Right ventricle myocardium inferior (tissue), 1 donor: Measurements from ENCODE around the gene CDON. TPM values are rescaled to one million over a fixed set of nuclear protein-coding genes. Genes with fewer than 3 reads are reported as not detected.

ENCODE experiments used
- ATAC-seq: fragments of 200-7000 bp; cut with Tn5 transposase; one replicate; pipeline ENCODE4 v1.9.1; 2020; ENCODE audit warnings: mild to moderate bottlenecking, moderate library complexity
- DNase-seq: peaks from one replicate; pipeline ENCODE4 v3.0.0; 2021; ENCODE audit errors: missing footprints
- intact Hi-C: fragments of 100-400 bp; cut with DNase I; formaldehyde crosslinking; loops from one replicate; pipeline ENCODE4 v1.11.0; 2022
- total RNA-seq: library from RNA; stranded (reverse); fragmentation: NEBNext Ultra II Directional; extraction: Animal tissue kit (Norgen Biotek cat#: 25700); gene quantifications from one replicate; pipeline ENCODE4 v1.2.1, GENCODE V29; 2021
- donor health status: DM: no; HTN: yes; CAD: no; lungs with severe emphysema.

The CDON gene
- total RNA-seq, 1 donor from 2014 or later: 18.6 TPM

GRCh38 chr11:125975634-125976033 lies 87.0 kb downstream of the CDON start:
- intact Hi-C loops: no loop called here
- ATAC-seq (no peak), DNase-seq (no peak)

GRCh38 chr11:125974284-125974683 lies 88.4 kb downstream of the CDON start:
- DNase-seq (no peak), ATAC-seq (no peak)
- intact Hi-C loops: no loop called here

- intact Hi-C loops: no loop called here
- DNase-seq (no peak), ATAC-seq (peak; percentile 52)
Observed at GRCh38 chr11:125971618-125972017, 91.0 kb downstream of the CDON start.

- no peak for ATAC-seq
- intact Hi-C loops: no loop called here
- no peak for DNase-seq
Observed at GRCh38 chr11:125968354-125968753, 94.3 kb downstream of the CDON start.

- intact Hi-C loops: no loop called here
- no peak for ATAC-seq
- DNase-seq: no peak
Observed at GRCh38 chr11:125967515-125967914, 95.2 kb downstream of the CDON start.

- ATAC-seq (no peak), DNase-seq (no peak)
- intact Hi-C loops: no loop called here
Observed at GRCh38 chr11:125960771-125961170, 101.9 kb downstream of the CDON start.

- intact Hi-C loops: loop anchor here (10.0 kb wide), 1 partner anchor 65 kb away; no protein-coding TSS in a partner anchor
- no peak for ATAC-seq
- DNase-seq: no peak
Observed at GRCh38 chr11:125959931-125960330, 102.7 kb downstream of the CDON start.

DNA sequence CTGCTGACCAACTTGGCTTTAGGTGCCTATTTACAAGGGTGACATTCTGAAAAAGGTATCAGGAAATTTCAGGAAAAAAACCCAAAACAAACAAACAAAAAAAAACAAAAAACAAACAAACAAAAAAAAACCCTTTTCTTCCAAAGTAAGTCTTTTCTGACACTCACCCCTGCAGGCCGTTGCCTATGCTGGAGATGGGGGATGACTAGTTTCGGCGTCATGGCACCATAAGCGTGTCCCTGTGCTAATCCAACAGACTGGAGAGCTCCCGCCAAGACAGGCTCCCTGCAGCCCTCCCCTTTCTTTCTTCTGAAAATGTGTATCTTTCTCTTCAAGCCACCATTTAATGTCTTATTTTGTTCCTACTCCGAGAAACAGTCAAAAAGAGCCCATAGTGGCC lies 103.2 kb downstream of the CDON start:
- DNase-seq: no peak
- intact Hi-C loops: loop anchor here (10.0 kb wide), 1 partner anchor 65 kb away; no protein-coding TSS in a partner anchor
- ATAC-seq: no peak

- DNase-seq: no peak
- intact Hi-C loops: loop anchor here (10.0 kb wide), 1 partner anchor 66 kb away; no protein-coding TSS in a partner anchor
- ATAC-seq: no peak
Observed at GRCh38 chr11:125958872-125959400, 103.7 kb downstream of the CDON start.

- intact Hi-C loops: loop anchor here (10.0 kb wide), 1 partner anchor 67 kb away; no protein-coding TSS in a partner anchor
- ATAC-seq (no peak), DNase-seq (no peak)
Observed at GRCh38 chr11:125957618-125958332, 104.9 kb downstream of the CDON start.

DNA sequence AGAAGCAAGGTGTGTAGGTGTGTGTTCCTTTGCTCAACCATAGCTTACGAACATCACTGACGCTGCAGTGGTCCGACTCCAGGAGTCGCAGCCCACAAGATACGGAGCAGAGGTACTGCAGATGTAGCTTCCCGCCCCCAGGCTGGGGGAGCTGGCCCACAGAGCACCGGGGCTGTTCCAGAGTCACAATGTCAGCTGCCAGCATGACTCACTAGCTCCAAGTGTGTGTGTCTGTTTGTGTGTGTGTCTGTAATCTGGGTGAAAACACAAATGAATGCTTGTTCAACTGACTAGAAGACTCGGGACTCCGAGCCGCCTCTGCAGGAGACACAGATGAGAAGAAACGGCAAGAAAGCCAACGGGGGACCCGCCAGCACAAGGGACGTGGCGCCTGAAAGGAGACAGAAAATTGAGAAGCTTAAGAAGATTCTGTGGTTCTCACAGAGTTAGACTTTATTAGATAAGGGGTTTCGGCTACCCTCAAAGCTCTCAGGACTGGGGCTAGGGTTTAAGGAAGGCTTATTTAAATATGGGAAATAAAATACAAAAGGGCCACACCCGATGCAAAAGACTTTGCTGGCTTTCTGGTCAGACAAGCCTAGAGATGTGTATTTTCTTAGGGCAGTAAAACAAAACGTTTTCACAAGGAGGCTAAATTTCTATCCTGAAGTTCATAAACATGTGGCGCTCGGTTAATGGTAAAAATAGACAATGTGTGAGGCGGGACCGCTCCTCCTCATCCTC lies 106.1 kb downstream of the CDON start:
- intact Hi-C loops: loop anchor here (10.0 kb wide), 1 partner anchor 68 kb away; no protein-coding TSS in a partner anchor
- ATAC-seq (peak; percentile 86), DNase-seq (peak; percentile 82)

DNA sequence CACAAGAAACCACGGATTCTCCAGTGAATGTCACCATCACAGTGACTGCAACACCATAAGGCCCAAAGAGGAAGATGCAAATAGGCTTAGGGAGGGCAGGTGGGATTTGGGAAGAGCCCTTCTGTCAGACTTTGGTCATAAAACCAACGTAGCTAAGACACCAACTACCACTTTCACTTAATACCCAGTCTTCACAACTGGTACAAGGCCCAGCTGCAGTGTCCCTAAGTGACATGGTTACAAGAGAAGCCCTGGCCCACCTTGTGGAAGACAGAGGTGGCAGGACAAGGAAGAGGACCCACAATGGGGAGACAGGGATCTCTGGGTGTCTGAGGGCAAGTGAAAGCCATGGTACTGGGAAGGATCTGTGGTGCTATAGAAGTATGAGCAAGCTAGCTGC lies 106.8 kb downstream of the CDON start:
- ATAC-seq (no peak), DNase-seq (no peak)
- intact Hi-C loops: loop anchor here (10.0 kb wide), 1 partner anchor 69 kb away; no protein-coding TSS in a partner anchor

- intact Hi-C loops: loop anchor here (10.0 kb wide), 1 partner anchor 70 kb away; no protein-coding TSS in a partner anchor
- no peak for ATAC-seq
- DNase-seq: no peak
Observed at GRCh38 chr11:125954945-125955640, 107.6 kb downstream of the CDON start.

DNA sequence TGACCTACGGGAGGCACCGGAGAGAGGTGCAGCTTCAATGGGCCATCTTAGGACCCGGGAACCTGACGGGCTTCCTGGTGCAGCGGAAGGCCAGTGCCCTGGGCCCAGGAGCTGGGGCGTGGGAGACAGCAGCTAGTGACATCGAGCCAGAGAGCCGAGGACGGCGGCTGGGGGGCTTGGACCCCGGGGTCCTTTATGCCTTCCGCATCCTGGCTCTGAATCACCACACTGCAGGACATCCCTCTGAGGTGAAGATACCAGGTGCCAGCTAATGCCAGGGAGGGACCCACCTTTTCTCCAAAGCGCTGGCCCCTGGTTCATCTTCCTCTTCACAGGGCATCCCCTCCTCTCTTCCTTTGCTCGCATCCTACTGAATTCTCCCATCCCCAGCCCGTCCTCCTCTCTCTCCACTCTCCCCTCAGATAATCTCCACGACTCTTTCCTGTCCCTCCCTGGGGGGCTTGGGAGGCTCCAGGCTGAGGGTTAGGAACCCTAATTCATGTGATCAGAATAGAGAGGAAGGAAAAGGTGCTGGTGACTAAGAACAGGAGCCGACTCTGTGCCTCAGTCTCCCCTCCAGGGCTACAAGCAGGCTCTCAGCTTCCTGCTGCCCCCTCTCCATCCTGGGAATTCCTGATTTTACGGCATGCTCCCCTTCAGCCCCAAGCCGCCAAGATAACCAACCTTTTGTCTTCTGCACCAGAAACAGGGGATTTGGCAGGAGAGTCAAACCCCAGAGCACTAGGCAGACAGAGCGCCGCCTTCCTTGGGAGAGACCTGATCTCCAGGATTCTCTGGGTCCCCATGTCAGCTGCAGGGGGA lies 108.3 kb downstream of the CDON start:
- intact Hi-C loops: loop anchor here (10.0 kb wide), 1 partner anchor 70 kb away; no protein-coding TSS in a partner anchor
- no peak for ATAC-seq
- DNase-seq: no peak

DNA sequence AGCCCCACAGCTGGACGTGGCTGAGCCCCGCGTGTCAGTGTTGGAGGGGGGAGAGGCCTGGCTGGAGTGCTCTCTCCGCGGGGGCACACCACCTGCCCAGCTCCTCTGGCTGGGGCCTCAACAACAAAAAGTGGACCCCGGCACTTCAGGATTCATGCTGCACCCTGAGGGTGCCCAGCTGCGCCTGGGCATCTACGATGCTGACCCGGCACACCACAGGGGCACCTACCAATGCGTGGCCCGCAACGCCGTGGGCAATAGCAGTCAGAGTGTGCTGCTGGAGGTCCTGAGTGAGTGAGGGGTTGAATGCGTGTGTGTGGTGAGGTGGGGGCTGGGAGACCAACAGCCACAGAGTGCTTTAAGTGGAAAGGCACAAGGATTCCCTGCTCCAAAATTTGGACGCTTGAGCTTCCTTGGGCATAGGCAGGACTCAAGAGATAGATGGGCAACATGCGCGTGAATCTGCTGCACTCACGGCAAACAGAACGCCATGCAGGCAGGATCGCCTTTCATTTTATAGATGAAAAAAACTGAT lies 109.2 kb downstream of the CDON start:
- DNase-seq (no peak), ATAC-seq (no peak)
- intact Hi-C loops: loop anchor here (10.0 kb wide), 1 partner anchor 71 kb away; no protein-coding TSS in a partner anchor

- peak; percentile 85 for DNase-seq
- intact Hi-C loops: loop anchor here (10.0 kb wide), 1 partner anchor 72 kb away; no protein-coding TSS in a partner anchor
- peak; percentile 67 for ATAC-seq
Observed at GRCh38 chr11:125952973-125953372, 109.7 kb downstream of the CDON start.

DNA sequence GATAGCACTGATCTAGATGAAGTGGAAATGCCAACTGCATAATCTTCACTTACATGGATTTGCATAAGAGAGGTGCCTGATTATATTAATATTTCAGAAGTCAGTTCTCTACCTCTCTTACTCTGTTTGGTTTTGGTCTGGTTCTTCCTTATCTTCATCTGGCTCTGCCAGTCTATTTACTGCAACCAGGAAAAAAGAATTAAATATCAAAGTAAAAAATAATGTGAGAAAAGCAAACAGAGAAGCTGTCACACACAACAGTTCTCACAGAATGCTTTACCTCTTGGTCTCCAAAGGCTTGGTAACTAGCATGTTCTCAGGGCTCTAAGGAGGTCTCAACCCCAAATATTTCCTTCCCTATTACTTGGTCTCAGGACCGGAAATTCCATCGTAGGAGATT lies 110.1 kb downstream of the CDON start:
- intact Hi-C loops: loop anchor here (10.0 kb wide), 1 partner anchor 72 kb away; no protein-coding TSS in a partner anchor
- DNase-seq (no peak), ATAC-seq (no peak)

DNA sequence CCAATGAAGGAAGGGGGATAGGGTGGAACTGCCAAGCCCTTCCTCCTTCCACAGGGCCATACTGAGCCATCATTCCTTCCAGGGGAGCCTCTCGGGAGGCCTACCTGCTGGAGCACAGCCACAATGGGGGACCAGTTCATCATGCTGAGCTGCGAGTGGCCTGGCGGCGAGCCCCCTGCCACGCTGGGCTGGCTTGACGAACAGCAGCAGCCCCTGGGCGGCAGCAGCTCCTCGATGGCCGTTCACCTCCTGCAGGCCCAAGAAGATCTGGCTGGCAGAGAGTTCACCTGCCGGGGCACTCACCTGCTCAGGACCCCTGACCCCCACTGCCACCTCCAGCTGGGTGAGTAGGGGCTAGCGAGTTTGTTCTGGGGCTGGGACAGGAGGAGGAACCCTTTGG lies 110.9 kb downstream of the CDON start:
- no peak for DNase-seq
- peak; percentile 7 for ATAC-seq
- intact Hi-C loops: loop anchor here (10.0 kb wide), 1 partner anchor 73 kb away; no protein-coding TSS in a partner anchor
